Ovary (tissue), 3 donors: ENCODE measurements around the gene KCNAB3.

Experiments
- POLR2A ChIP-seq: fragments of 450-650 bp; IDR thresholded peaks from one replicate; pipeline ENCODE4 v1.6.1; 2017; ENCODE audit warnings: antibody characterized with exemption, mild to moderate bottlenecking, moderate library complexity
- TF ChIP-seq, protein P1 (sequence below), 3 donors: fragments of 450-650 bp in 2 of 3; fragments of 200-600 bp in 1 of 3; IDR thresholded peaks; one replicate each; pipeline versions ENCODE4 v1.5.1 to v1.8.0; 2016 to 2022; ENCODE audit warnings: antibody characterized with exemption in 3 of 3, mild to moderate bottlenecking in 1 of 3
- donor health status: DM: no; HTN: no; CAD: no.

DNA sequence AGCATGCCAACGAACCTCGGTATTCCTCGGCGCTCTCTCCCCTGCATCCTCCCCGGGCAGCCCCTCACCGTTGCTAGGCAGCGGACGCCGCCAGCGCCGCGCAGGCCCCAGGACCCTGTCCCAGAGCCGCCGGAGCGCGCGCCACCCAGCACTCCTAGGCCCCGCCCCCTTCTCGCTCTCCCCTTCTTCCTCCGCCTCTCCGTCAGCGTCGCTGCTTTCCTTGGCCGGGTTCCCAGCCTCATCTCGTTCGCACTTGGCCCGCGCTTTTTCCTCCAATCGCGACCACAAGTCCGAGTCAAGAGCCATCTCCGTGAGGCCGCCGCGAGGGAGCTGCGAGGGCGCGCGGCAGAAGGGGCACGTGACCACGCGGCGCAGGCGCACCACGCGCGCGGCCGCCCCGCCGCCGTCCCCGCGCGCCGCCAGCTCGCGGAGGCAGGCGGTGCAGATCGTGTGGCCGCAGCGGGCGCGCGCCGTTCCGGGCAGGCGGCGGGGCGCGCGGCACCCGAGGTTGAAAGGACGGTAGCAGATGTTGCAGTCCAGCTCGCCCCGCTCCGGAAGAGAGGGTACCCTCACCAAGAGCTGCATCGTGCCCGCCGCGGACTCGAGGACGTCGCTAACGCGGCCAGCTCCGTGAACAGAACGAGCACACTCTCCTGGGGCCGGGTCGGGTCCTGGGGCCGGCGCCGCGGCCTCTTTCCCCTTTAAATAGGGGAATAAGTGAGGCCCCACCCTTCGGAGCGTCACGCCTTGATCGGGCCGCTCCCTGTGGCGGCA, 13.9 kb downstream of the KCNAB3 start, which contains the start of gene RNF227:
- TF ChIP-seq, protein P1, sequence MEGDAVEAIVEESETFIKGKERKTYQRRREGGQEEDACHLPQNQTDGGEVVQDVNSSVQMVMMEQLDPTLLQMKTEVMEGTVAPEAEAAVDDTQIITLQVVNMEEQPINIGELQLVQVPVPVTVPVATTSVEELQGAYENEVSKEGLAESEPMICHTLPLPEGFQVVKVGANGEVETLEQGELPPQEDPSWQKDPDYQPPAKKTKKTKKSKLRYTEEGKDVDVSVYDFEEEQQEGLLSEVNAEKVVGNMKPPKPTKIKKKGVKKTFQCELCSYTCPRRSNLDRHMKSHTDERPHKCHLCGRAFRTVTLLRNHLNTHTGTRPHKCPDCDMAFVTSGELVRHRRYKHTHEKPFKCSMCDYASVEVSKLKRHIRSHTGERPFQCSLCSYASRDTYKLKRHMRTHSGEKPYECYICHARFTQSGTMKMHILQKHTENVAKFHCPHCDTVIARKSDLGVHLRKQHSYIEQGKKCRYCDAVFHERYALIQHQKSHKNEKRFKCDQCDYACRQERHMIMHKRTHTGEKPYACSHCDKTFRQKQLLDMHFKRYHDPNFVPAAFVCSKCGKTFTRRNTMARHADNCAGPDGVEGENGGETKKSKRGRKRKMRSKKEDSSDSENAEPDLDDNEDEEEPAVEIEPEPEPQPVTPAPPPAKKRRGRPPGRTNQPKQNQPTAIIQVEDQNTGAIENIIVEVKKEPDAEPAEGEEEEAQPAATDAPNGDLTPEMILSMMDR (IDR thresholded peaks at IDR 0.05), result peak in 2 of 3 donors; percentile 6 to 19
- peak; percentile 58 for TF ChIP-seq POLR2A
